RWPE2 (cell line): Measurements from ENCODE around the gene THRB.
"Not testable (repeated sequence)": the region's sequence is repeated elsewhere in the genome, so short reads cannot be mapped to it uniquely, and the experiment has no call there.

Experiments used
- ATAC-seq: fragments of 200-7000 bp; cut with Tn5 transposase; 3 replicates; pipeline ENCODE4 v1.9.1; 2021; ENCODE audit warnings: low read depth
- DNase-seq: peaks from one replicate; pipeline ENCODE4 v3.0.0-alpha.2; 2020; ENCODE audit warnings: low spot score
- H3K27ac ChIP-seq: fragments of 450-650 bp; 2 replicates; pipeline ENCODE4 v1.5.1; 2017; ENCODE audit warnings: mild to moderate bottlenecking; ENCODE audit not compliant: poor library complexity, severe bottlenecking
- H3K27me3 ChIP-seq: fragments of 250-450 bp; sonication (Bioruptor Pico); 2 replicates; pipeline ENCODE4 v1.5.1; 2021; ENCODE audit warnings: mild to moderate bottlenecking, moderate library complexity; ENCODE audit not compliant: insufficient read depth, poor library complexity, severe bottlenecking
- H3K36me3 ChIP-seq: fragments of 250-450 bp; sonication (Bioruptor Pico); 2 replicates; pipeline ENCODE4 v1.5.1; 2020; ENCODE audit warnings: low read depth, mild to moderate bottlenecking, moderate library complexity
- H3K4me1 ChIP-seq: fragments of 250-450 bp; sonication (Bioruptor Pico); 2 replicates; pipeline ENCODE4 v1.5.1; 2021; ENCODE audit warnings: mild to moderate bottlenecking, moderate library complexity; ENCODE audit not compliant: insufficient read depth, poor library complexity, severe bottlenecking
- H3K4me3 ChIP-seq: fragments of 250-450 bp; sonication (Bioruptor Pico); 2 replicates; pipeline ENCODE4 v1.5.1; 2021; ENCODE audit warnings: mild to moderate bottlenecking, moderate library complexity; ENCODE audit not compliant: severe bottlenecking
- H3K9me3 ChIP-seq: fragments of 250-450 bp; sonication (Bioruptor Pico); 2 replicates; pipeline ENCODE4 v1.5.1; 2021; ENCODE audit warnings: mild to moderate bottlenecking, moderate library complexity; ENCODE audit not compliant: severe bottlenecking
- CTCF ChIP-seq: fragments of 450-650 bp; IDR thresholded peaks from one replicate; pipeline ENCODE4 v1.5.1; 2017; ENCODE audit warnings: mild to moderate bottlenecking, moderate library complexity; ENCODE audit not compliant: poor library complexity, severe bottlenecking

THRB gene

GRCh38 chr3:24401811-24402185 is 92.9 kb downstream of the THRB start:
- H3K4me3 ChIP-seq, result no peak overlapping the region
- TF ChIP-seq CTCF, result no peak
- DNase-seq (no peak), ATAC-seq (no peak)
- no peaks in the 10 kb centered on the region for H3K9me3 ChIP-seq
- H3K27me3 ChIP-seq, result no peaks in the 10 kb centered on the region
- no peaks in the 10 kb centered on the region for H3K36me3 ChIP-seq
- no peak overlapping the region for H3K27ac ChIP-seq
- no peaks in the 10 kb centered on the region for H3K4me1 ChIP-seq

GRCh38 chr3:24401090-24401810 is 93.4 kb downstream of the THRB start:
- DNase-seq (no peak), ATAC-seq (no peak)
- no peak for TF ChIP-seq CTCF
- Histone ChIP-seq H3K4me1 (no peaks in the 10 kb centered on the region), H3K36me3 (no peaks in the 10 kb centered on the region), H3K27ac (no peak overlapping the region), H3K9me3 (no peaks in the 10 kb centered on the region), H3K27me3 (no peaks in the 10 kb centered on the region), H3K4me3 (no peak overlapping the region)

DNA sequence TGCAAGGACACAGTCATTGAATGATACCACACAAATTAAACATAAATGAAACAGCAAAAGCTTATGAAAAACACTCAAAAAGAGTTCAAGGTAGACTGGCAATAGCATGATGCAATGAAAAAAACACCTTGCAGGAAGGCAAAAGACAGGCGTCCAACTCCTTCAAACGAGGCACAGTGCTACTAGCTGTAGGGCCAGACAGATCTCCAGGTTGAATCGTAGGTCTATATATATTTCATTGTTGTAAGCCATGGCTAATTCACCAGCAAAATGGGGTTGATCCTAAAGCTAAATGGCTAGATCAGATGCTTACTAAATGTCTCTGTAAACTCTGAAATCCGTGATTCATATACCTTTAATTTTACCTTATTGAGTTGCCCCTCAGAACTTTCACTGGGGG is 94.2 kb downstream of the THRB start:
- Histone ChIP-seq H3K9me3 (no peaks in the 10 kb centered on the region), H3K27ac (no peak overlapping the region), H3K27me3 (no peaks in the 10 kb centered on the region), H3K4me3 (no peak overlapping the region), H3K4me1 (no peaks in the 10 kb centered on the region), H3K36me3 (no peaks in the 10 kb centered on the region)
- ATAC-seq (no peak), DNase-seq (no peak)
- TF ChIP-seq CTCF, result no peak

DNA sequence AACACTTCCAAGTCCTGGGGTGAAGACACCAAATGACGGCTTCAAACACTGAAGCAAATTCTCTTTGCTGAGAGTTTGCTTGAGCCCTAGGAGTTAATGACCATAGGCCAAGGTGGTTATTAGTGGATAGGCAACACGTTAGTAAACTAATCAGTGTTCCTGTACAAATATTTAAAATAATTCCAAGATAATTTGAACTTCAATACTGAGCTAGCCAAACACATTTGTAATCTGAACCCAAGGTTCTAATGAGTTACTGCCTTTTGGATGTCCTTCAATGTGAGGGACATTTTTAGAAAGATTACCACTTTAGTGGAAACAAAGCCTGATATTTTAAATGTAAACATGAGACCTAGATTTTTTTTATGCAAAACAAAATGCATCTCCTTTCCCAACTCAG is 94.6 kb downstream of the THRB start:
- TF ChIP-seq CTCF, result no peak
- no peaks in the 10 kb centered on the region for H3K36me3 ChIP-seq
- H3K27me3 ChIP-seq, result no peaks in the 10 kb centered on the region
- ATAC-seq (no peak), DNase-seq (no peak)
- no peak overlapping the region for H3K4me3 ChIP-seq
- H3K27ac ChIP-seq, result no peak overlapping the region
- H3K9me3 ChIP-seq, result no peaks in the 10 kb centered on the region
- H3K4me1 ChIP-seq, result no peaks in the 10 kb centered on the region

- TF ChIP-seq CTCF, result no peak
- Histone ChIP-seq H3K27ac (no peak overlapping the region), H3K4me3 (no peak overlapping the region), H3K4me1 (no peaks in the 10 kb centered on the region), H3K36me3 (no peaks in the 10 kb centered on the region), H3K27me3 (no peaks in the 10 kb centered on the region), H3K9me3 (no peaks in the 10 kb centered on the region)
- no peak for DNase-seq
- no peak for ATAC-seq
Observed at GRCh38 chr3:24399614-24400013, 95.0 kb downstream of the THRB start.

- not testable (repeated sequence) for H3K9me3 ChIP-seq, H3K27ac ChIP-seq
Observed at GRCh38 chr3:24398712-24399111, 95.9 kb downstream of the THRB start.

More at GRCh38 chr3:24398712-24399111, 95.9 kb downstream of the THRB start:
- not testable (repeated sequence) for ATAC-seq, H3K4me3 ChIP-seq, H3K27me3 ChIP-seq, H3K36me3 ChIP-seq, H3K4me1 ChIP-seq, DNase-seq
